ENCODE results near the gene CDKN2AIP. TPM values are rescaled to one million over a fixed set of nuclear protein-coding genes. Genes with fewer than 3 reads are reported as not detected.

The CDKN2AIP gene
- total RNA-seq, 2 donors from 2014 or later: 14.1 to 15.3 TPM

GRCh38 chr4:183426507-183426906, 17.9 kb upstream of the CDKN2AIP start:
- no peak overlapping the region for H3K4me3 Mint-ChIP-seq
- H3K9ac ChIP-seq (ENCODE audit: extremely low read depth, low read length, poor library complexity, severe bottlenecking): no peak overlapping the region
- H3K4me1 Mint-ChIP-seq: peaks cover 7% of the 10 kb centered on the region
- H3K4me1 ChIP-seq (ENCODE audit: control insufficient read depth, insufficient read depth, low read length): no peaks in the 10 kb centered on the region
- H3K27ac Mint-ChIP-seq: no peak overlapping the region
- no peaks in the 10 kb centered on the region for H3K27me3 ChIP-seq (ENCODE audit: control insufficient read depth, insufficient read depth, low read length, poor library complexity, severe bottlenecking)
- no peak overlapping the region for H3K4me3 ChIP-seq (ENCODE audit: low read length)
- no peak overlapping the region for H3K27ac ChIP-seq (ENCODE audit: low read depth, low read length)
- no peak for DNase-seq
- no peaks in the 10 kb centered on the region for H3K9me3 Mint-ChIP-seq
- no peaks in the 10 kb centered on the region for H3K36me3 ChIP-seq (ENCODE audit: control insufficient read depth, insufficient read depth, low read length)
- no peaks in the 10 kb centered on the region for H3K27me3 Mint-ChIP-seq (ENCODE audit: insufficient read depth)
- H3K36me3 Mint-ChIP-seq (ENCODE audit: low read depth): no peaks in the 10 kb centered on the region
- H3K9me3 ChIP-seq (ENCODE audit: control insufficient read depth, low read length): no peaks in the 10 kb centered on the region
- 92 to 93% methylated on average over 4 to 6 of the region's 6 CpGs for WGBS, 2 experiments (ENCODE audit: insufficient coverage in 1 of 2, insufficient read length in 1 of 2)
- no peak for TF ChIP-seq CTCF (conservative IDR thresholded peaks at IDR 0.05)

GRCh38 chr4:183429489-183429888, 14.9 kb upstream of the CDKN2AIP start:
- H3K27ac Mint-ChIP-seq: no peak overlapping the region
- H3K27ac ChIP-seq (ENCODE audit: low read depth, low read length): no peak overlapping the region

GRCh38 chr4:183430317-183430993, 14.0 kb upstream of the CDKN2AIP start:
- Histone ChIP-seq H3K4me1 (ENCODE audit: control insufficient read depth, insufficient read depth, low read length) (no peaks in the 10 kb centered on the region), H3K9ac (ENCODE audit: extremely low read depth, low read length, poor library complexity, severe bottlenecking) (peak overlapping the region; percentile 35), H3K36me3 (ENCODE audit: control insufficient read depth, insufficient read depth, low read length) (no peaks in the 10 kb centered on the region), H3K9me3 (ENCODE audit: control insufficient read depth, low read length) (peaks cover 13% of the 10 kb centered on the region), H3K4me3 (ENCODE audit: low read length) (no peak overlapping the region), H3K27me3 (ENCODE audit: control insufficient read depth, insufficient read depth, low read length, poor library complexity, severe bottlenecking) (no peaks in the 10 kb centered on the region), H3K27ac (ENCODE audit: low read depth, low read length) (peak overlapping the region; percentile 65)
- DNase-seq: peak; percentile 94
- Mint-ChIP-seq H3K4me1 (peaks cover 7% of the 10 kb centered on the region), H3K36me3 (ENCODE audit: low read depth) (no peaks in the 10 kb centered on the region), H3K4me3 (no peak overlapping the region), H3K9me3 (peaks cover 25% of the 10 kb centered on the region), H3K27me3 (ENCODE audit: insufficient read depth) (peaks cover 3% of the 10 kb centered on the region), H3K27ac (peak overlapping the region; percentile 95)
- WGBS, 2 experiments (ENCODE audit: insufficient coverage in 1 of 2, insufficient read length in 1 of 2): 50 to 52% methylated on average over 9 to 12 of the region's 12 CpGs
- TF ChIP-seq CTCF (conservative IDR thresholded peaks at IDR 0.05): peak; percentile 37

More at GRCh38 chr4:183429489-183429888, 14.9 kb upstream of the CDKN2AIP start:
- Histone ChIP-seq H3K4me1 (ENCODE audit: control insufficient read depth, insufficient read depth, low read length) (no peaks in the 10 kb centered on the region), H3K9ac (ENCODE audit: extremely low read depth, low read length, poor library complexity, severe bottlenecking) (no peak overlapping the region), H3K4me3 (ENCODE audit: low read length) (no peak overlapping the region), H3K36me3 (ENCODE audit: control insufficient read depth, insufficient read depth, low read length) (no peaks in the 10 kb centered on the region), H3K27me3 (ENCODE audit: control insufficient read depth, insufficient read depth, low read length, poor library complexity, severe bottlenecking) (no peaks in the 10 kb centered on the region), H3K9me3 (ENCODE audit: control insufficient read depth, low read length) (peaks cover 13% of the 10 kb centered on the region)
- Mint-ChIP-seq H3K27me3 (ENCODE audit: insufficient read depth) (peaks cover 3% of the 10 kb centered on the region), H3K9me3 (peaks cover 22% of the 10 kb centered on the region), H3K4me1 (peaks cover 7% of the 10 kb centered on the region), H3K4me3 (no peak overlapping the region), H3K36me3 (ENCODE audit: low read depth) (no peaks in the 10 kb centered on the region)
- 92% methylated on average over 7 of the region's 7 CpGs for WGBS, 2 experiments (ENCODE audit: insufficient coverage in 1 of 2, insufficient read length in 1 of 2)
- no peak for DNase-seq
- no peak for TF ChIP-seq CTCF (conservative IDR thresholded peaks at IDR 0.05)
